SHP77 (cell line): ENCODE data around the gene ANKH.

Experiments
- DNase-seq, 2 experiments: peaks; one replicate each; lab custom pipeline; 2025; lab: John Stamatoyannopoulos, UW

Gene ANKH

DNA sequence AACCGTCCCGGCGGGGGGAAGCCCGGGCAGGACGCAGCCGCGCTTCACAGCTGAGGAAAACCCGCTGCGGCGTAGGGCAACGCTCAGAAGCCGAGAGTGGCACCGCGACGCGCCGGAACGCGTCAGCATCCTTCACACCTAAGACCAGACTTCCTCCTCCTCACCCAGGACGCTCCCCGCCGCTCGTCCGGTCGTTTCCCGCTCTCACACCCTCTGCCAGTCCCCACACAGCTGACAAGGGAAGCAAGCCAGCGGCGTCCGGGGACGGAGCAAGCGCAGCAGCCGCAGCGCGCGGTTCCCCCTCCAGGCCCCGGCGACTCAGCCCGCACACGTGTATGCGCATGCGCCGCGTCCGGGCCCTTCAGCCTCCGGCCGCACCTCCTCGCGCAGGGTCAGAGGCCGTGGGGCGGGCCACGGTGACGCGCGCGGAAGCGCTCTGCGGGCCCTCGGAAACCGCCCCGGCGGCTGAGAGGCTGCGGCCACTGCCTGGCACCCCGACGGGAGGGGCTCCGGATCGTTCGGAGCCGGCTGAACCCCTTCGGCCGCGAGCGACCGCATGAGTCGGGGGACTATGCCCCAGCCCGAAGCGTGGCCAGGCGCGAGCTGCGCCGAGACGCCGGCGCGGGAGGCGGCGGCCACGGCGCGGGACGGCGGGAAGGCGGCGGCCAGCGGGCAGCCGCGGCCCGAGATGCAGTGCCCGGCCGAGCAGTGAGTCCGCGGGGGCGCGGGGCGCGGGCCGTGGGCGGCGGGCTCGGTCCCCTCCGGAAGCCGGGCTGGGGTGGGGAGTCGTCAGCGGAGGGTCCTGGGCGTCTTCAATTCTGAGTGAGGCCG lies 207.1 kb downstream of the ANKH start, which contains the start of gene OTULIN:
Gene OTULIN (plus strand): TSS at position 449 of the 831 bp plus-strand sequence. CDS start 108 bp downstream, at position 557.
- DNase-seq: peak; percentile 79 to 92

DNA sequence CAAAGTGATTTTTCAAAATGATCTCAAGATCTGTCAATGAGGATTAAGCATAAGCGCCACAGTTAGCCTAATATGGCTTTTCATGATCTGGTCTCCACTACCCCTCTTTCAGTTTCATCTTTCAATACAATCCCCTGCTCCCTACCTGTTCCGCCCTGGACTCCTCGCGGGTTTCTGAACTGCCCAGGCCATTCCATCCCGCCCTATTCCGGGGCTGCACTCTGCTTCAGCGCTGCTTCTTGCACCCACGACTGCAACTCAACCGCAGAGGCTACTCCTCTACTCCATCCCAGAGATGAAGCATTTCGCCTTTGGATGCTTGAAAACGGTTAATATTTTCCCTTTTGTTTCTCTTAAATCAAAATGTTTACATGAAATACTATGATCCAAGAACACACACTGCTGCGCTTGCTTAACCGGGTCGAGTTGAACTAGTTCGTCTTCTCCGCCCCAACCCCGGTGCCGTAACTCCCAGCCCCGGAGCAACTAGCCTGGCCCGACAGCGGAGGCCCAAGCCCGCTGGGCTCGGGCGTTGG lies 207.8 kb downstream of the ANKH start:
- DNase-seq: no peak

DNA sequence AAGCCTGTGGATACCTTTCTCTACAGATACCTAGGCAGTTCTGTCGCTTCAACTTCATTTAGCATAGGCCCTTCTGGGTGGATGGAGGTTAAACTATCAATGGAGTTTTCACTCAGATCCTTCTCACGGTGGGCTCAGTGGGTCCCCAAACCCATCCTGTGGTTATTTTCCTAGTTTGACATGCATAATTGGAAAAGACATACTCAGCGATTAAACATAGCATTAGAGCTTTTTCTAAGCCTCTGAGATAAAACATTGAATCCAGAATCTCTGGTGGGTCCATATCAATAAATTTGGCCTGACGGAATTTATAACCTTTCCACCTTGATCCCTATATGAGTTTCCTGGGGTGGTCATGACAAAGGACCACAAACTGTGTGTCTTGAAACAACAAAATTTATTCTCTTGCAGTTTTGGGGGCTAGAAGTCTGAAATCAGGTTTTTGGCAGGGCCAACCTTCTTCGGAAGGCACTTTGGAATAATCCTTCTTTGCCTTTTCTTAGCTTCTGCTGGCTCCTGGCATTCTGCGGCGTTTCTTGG lies 208.8 kb downstream of the ANKH start:
- DNase-seq: no peak

DNA sequence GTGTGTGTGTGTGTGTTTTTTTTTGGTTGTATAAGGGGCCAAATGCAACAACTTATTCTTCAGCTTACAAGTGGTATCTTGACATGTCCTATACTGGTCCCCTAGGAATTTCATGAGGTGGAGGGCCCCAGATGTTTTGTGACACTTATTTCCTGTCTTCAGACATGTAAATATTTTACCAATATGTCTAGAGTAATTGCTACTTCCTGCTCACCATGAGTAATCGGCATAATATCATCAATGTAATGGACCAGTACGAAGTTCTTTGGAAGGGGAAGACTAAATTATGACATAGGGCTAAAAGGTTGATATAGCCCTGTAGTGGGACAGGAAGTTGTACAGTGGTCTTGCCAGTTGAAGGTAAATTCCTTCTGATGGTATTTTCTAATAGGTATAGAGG lies 210.7 kb downstream of the ANKH start:
- DNase-seq: no peak

DNA sequence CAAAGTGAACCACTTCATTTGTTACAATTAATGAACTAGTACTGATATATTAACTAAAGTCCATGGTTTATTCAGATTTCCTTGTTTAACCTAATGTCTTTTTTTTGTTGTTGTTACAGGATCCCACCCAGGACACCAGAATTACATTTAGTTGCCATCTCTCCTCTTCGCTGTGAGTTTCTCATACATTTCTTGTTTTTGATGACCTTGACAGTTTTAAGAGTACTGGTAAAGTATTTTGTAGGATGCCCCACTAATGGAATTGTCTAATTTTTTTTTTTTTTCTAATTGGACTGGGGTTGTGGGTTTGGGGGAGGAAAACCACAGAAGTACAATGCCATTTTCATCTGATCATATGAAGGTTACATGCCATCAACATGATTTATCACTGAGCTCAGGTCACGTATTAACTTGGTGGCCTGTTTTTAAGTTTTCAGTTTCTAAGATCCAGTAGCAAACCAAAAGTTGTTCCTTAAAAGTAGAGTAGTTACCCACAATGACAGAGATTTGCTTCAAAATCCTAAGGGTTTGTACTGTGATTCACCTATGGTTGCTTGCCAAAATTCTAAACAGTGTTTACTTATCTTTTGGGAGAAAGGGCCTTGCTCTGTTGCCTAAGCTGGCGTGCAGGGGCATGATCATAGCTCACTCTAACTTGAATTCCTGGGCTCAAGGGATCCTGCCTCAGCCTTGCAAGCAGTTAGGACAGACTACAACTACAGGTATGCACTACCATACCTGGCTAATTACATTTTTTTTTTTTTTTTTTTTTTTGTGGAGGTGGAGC lies 211.6 kb downstream of the ANKH start:
- DNase-seq: no peak

DNA sequence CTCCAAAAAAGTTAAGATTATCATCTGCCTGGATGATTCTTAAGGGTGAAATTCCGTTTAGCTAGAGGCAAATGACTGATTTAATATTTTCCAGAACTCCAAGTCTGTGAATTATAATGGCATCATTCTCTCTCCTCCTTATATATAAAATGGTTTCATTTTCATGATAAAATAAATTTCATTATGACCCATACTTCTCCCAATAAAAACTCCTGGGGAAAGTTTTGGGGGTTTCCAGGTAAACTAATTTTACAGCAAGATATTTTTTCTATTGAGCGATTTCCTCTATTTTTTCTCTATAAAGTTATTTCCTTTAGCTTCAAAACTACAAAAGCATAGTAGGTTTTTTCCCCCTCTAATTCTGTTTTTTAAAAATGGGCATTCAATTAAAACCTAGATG lies 214.7 kb downstream of the ANKH start:
- no peak for DNase-seq

DNA sequence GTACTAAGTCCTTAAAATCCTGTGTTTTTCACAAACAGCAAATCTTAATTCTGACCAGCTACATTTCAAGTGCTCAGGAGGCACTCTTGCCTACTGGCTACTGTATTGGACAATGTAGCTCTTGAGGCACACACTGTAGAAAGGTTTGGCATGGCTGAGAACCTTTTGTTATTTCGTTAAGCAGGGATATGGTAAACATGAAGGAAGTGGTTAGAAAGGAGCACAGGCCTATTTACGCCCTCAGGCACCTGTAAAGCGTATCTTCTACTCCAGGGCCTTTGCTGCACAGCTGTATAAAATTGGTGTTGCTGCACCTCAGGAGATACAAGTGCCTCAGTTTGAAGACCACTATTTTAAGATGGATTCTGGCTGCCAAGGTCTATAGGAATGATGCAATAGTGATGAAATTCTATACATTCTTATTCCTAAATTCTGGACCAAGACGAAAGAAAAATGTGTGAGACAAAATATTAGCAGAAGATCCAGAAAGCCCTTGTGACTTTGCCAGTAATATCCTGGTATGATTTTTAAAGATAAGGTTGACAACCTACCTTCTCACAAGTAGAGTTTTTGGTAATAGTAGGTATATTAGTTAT lies 216.3 kb downstream of the ANKH start:
- no peak for DNase-seq
